ENCODE results near the gene TTC13. TPM values are rescaled to one million over a fixed set of nuclear protein-coding genes. Genes with fewer than 3 reads are reported as not detected.
A peak's percentile ranks its signal among the peaks of the same experiment; 100 is the strongest.

TTC13 gene
- total RNA-seq, 1 experiment from 2014 or later: 12.3 TPM

DNA sequence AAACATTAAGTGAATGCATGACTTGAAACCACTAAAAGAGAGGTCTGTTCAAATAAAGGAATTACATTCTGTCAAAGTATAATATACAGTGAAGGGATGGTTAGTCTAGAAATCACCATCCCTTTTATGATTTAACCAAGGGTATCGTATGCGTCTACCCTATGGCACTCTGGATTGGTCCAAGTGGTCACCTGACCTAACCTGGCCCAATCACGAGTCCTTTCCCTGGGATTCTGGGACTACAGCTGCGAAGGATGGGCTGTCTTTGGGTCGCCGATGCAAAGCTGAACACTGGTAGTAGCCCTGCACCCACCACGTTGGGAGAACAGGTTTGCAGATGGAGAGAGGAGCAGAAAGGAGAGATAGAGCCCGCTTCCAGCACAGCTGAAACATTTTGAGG lies 79.9 kb downstream of the TTC13 start (continued):
- TF ChIP-seq, protein P1, sequence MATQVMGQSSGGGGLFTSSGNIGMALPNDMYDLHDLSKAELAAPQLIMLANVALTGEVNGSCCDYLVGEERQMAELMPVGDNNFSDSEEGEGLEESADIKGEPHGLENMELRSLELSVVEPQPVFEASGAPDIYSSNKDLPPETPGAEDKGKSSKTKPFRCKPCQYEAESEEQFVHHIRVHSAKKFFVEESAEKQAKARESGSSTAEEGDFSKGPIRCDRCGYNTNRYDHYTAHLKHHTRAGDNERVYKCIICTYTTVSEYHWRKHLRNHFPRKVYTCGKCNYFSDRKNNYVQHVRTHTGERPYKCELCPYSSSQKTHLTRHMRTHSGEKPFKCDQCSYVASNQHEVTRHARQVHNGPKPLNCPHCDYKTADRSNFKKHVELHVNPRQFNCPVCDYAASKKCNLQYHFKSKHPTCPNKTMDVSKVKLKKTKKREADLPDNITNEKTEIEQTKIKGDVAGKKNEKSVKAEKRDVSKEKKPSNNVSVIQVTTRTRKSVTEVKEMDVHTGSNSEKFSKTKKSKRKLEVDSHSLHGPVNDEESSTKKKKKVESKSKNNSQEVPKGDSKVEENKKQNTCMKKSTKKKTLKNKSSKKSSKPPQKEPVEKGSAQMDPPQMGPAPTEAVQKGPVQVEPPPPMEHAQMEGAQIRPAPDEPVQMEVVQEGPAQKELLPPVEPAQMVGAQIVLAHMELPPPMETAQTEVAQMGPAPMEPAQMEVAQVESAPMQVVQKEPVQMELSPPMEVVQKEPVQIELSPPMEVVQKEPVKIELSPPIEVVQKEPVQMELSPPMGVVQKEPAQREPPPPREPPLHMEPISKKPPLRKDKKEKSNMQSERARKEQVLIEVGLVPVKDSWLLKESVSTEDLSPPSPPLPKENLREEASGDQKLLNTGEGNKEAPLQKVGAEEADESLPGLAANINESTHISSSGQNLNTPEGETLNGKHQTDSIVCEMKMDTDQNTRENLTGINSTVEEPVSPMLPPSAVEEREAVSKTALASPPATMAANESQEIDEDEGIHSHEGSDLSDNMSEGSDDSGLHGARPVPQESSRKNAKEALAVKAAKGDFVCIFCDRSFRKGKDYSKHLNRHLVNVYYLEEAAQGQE (IDR thresholded peaks at IDR 0.05; ENCODE audit: low read depth): no peak
- TF ChIP-seq, protein P2, sequence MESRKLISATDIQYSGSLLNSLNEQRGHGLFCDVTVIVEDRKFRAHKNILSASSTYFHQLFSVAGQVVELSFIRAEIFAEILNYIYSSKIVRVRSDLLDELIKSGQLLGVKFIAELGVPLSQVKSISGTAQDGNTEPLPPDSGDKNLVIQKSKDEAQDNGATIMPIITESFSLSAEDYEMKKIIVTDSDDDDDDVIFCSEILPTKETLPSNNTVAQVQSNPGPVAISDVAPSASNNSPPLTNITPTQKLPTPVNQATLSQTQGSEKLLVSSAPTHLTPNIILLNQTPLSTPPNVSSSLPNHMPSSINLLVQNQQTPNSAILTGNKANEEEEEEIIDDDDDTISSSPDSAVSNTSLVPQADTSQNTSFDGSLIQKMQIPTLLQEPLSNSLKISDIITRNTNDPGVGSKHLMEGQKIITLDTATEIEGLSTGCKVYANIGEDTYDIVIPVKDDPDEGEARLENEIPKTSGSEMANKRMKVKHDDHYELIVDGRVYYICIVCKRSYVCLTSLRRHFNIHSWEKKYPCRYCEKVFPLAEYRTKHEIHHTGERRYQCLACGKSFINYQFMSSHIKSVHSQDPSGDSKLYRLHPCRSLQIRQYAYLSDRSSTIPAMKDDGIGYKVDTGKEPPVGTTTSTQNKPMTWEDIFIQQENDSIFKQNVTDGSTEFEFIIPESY (IDR thresholded peaks at IDR 0.05; ENCODE audit: extremely low read depth, insufficient replicate concordance, low read length): no peak
- no peak for TF ChIP-seq SRF (IDR thresholded peaks at IDR 0.05; ENCODE audit: low read depth)

DNA sequence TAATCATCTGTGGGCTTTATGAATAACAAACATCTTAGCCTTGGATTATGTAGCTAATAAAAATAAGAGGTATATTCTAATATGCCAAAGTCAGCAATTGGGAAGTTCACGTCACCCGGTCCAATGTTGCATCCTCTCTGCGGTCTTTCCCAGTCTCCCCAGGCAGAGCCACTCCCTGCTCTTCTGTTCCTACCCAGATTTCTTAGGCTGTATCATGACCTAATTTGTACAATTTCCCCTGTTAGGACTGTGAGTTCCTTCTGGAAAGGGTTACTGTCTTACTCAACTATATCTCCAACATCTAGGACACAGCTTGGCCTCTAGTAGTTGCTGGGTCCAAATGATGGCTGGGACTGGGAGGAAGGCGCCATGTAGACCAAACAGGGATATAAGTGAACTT lies 80.5 kb downstream of the TTC13 start:
- Histone ChIP-seq H3K4me3 (replicated peaks in 1 of 2; ENCODE audit: low read depth in 1 of 2, low read length in 2 of 2) (no peak overlapping the region), H3K4me2 (ENCODE audit: low read length) (no peak overlapping the region), H4K20me1 (ENCODE audit: insufficient read depth) (no peaks in the 10 kb centered on the region), H3K9me3 (ENCODE audit: control insufficient read depth in 1 of 2, insufficient read depth in 1 of 2, low read depth in 1 of 2, low read length in 2 of 2) (no peaks in the 10 kb centered on the region), H3K27me3 (ENCODE audit: insufficient read depth, low read length) (no peaks in the 10 kb centered on the region), H3K36me3 (ENCODE audit: control insufficient read depth in 1 of 2, insufficient read depth in 2 of 2, low read length in 2 of 2) (no peaks in the 10 kb centered on the region), H3K79me2 (ENCODE audit: insufficient read depth, low read length) (no peaks in the 10 kb centered on the region), H3K9me2 (ENCODE audit: insufficient read depth) (no peaks in the 10 kb centered on the region), H3K9ac (ENCODE audit: low read length) (no peak overlapping the region), H3K27ac (ENCODE audit: low read depth, low read length) (no peak overlapping the region), H2AFZ (ENCODE audit: low read depth, low read length, poor library complexity, severe bottlenecking) (no peak overlapping the region), H3K4me1 (ENCODE audit: control insufficient read depth in 1 of 2, insufficient read depth in 2 of 2, low read length in 2 of 2) (no peaks in the 10 kb centered on the region)
- ATAC-seq (no peak), DNase-seq (ENCODE audit: low read depth, low spot score) (no peak)
- RAD21 ChIA-PET (ENCODE audit: low non-redundant PET in 1 of 2, low total read pairs in 2 of 2, uncharacterized antibody in 2 of 2, unreplicated experiment in 2 of 2): interaction anchor here in 1 of 2 experiments (0.6 kb wide), 1 partner anchor 30 kb away, joined by 4 read pairs; the partner anchor contains the start of gene C1orf198
- intact Hi-C loops (cut with micrococcal nuclease): no loop called here
- TF ChIP-seq ZNF274 (IDR thresholded peaks at IDR 0.05; ENCODE audit: low read depth, low read length): no peak
- TF ChIP-seq POLR2AphosphoS5 (IDR thresholded peaks at IDR 0.05; ENCODE audit: low read depth, low read length): no peak
- TF ChIP-seq, protein P3, sequence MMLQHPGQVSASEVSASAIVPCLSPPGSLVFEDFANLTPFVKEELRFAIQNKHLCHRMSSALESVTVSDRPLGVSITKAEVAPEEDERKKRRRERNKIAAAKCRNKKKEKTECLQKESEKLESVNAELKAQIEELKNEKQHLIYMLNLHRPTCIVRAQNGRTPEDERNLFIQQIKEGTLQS (IDR thresholded peaks at IDR 0.05): no peak
- no peak for TF ChIP-seq SRF (IDR thresholded peaks at IDR 0.05; ENCODE audit: low read depth)
- TF ChIP-seq, protein P2 (IDR thresholded peaks at IDR 0.05; ENCODE audit: extremely low read depth, insufficient replicate concordance, low read length): no peak
- no peak for TF ChIP-seq JUND (IDR thresholded peaks at IDR 0.05)
- POLR2A ChIA-PET: no interaction called here
- TSS peak; percentile 32 for BruUV-seq (replicated peaks)
- CTCF ChIA-PET: no interaction called here
